ENCODE measurements around the gene HPSE2.
"Not testable (repeated sequence)": the region's sequence is repeated elsewhere in the genome, so short reads cannot be mapped to it uniquely, and the experiment has no call there.

Gene HPSE2

DNA sequence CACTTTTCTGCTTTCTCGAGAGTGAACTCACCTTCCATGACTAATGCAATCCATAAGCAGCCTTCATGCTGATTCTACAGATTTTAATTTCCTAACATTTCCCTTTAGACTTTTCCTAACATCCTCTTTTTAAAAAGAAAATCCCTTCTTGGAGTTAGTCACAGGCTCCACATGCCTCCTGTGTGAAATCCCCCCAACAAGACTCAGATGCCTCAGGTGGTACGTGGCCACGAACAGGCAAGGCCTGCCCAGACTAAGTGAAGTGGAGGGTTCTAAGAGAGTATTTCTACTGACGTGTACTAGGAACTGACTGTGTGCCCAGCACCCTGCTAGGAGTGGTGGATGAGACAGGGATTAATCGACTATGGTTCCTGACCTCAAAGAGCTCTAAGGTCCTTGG lies 663.1 kb downstream of the HPSE2 start:
- H3K9me3 ChIP-seq (ENCODE audit: control insufficient read depth, low read depth, low read length), result no peaks in the 10 kb centered on the region

DNA sequence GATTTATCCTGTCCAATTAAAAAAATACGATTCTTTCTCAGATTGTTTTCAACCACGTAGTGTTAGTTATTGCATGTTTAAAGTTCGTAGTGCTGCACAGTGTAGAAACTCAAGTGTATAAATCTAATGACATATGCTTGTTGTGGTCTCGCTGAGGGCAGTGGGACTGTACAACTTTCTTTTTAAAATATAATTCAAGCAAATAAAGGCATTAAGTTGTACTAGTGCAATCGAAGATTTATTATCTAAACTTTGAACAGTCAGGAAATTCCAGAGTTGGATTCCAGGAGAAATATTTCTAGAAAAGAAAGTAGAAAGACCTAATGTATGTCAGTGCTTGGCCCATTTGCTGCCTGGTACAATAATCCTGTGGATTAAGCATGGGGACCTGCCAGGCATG lies 664.8 kb downstream of the HPSE2 start:
- no peak overlapping the region for H3K9ac ChIP-seq (ENCODE audit: low read length)
- H3K27ac ChIP-seq (ENCODE audit: low read length), result no peak overlapping the region
- H3K27me3 ChIP-seq (ENCODE audit: control insufficient read depth, insufficient read depth, low read length), result no peaks in the 10 kb centered on the region
- no peaks in the 10 kb centered on the region for H3K4me1 ChIP-seq (ENCODE audit: control insufficient read depth, low read depth, low read length)
- H3K4me3 ChIP-seq (ENCODE audit: low read length), result no peak overlapping the region
- H3K9me3 ChIP-seq (ENCODE audit: control insufficient read depth, low read depth, low read length), result no peaks in the 10 kb centered on the region
- no peaks in the 10 kb centered on the region for H3K36me3 ChIP-seq (ENCODE audit: control insufficient read depth, low read depth, low read length)

More for the DNA sequence above, 663.1 kb downstream of the HPSE2 start:
- Histone ChIP-seq H3K36me3 (ENCODE audit: control insufficient read depth, low read depth, low read length) (no peaks in the 10 kb centered on the region), H3K9ac (ENCODE audit: low read length) (no peak overlapping the region), H3K4me3 (ENCODE audit: low read length) (no peak overlapping the region), H3K4me1 (ENCODE audit: control insufficient read depth, low read depth, low read length) (peaks cover 5% of the 10 kb centered on the region), H3K27ac (ENCODE audit: low read length) (no peak overlapping the region), H3K27me3 (ENCODE audit: control insufficient read depth, insufficient read depth, low read length) (no peaks in the 10 kb centered on the region)

- no peaks in the 10 kb centered on the region for H3K4me1 ChIP-seq (ENCODE audit: control insufficient read depth, low read depth, low read length)
- H3K9ac ChIP-seq (ENCODE audit: low read length), result no peak overlapping the region
- H3K4me3 ChIP-seq (ENCODE audit: low read length), result no peak overlapping the region
- H3K27me3 ChIP-seq (ENCODE audit: control insufficient read depth, insufficient read depth, low read length), result no peaks in the 10 kb centered on the region
- H3K27ac ChIP-seq (ENCODE audit: low read length), result no peak overlapping the region
- H3K36me3 ChIP-seq (ENCODE audit: control insufficient read depth, low read depth, low read length), result no peaks in the 10 kb centered on the region
- no peaks in the 10 kb centered on the region for H3K9me3 ChIP-seq (ENCODE audit: control insufficient read depth, low read depth, low read length)
Observed at GRCh38 chr10:98569853-98570252, 665.8 kb downstream of the HPSE2 start.

- Histone ChIP-seq H3K27me3 (ENCODE audit: control insufficient read depth, insufficient read depth, low read length) (no peaks in the 10 kb centered on the region), H3K4me1 (ENCODE audit: control insufficient read depth, low read depth, low read length) (no peaks in the 10 kb centered on the region), H3K27ac (ENCODE audit: low read length) (no peak overlapping the region), H3K9ac (ENCODE audit: low read length) (no peak overlapping the region), H3K4me3 (ENCODE audit: low read length) (no peak overlapping the region), H3K9me3 (ENCODE audit: control insufficient read depth, low read depth, low read length) (no peaks in the 10 kb centered on the region), H3K36me3 (ENCODE audit: control insufficient read depth, low read depth, low read length) (no peaks in the 10 kb centered on the region)
Observed at GRCh38 chr10:98568551-98568950, 667.1 kb downstream of the HPSE2 start.

DNA sequence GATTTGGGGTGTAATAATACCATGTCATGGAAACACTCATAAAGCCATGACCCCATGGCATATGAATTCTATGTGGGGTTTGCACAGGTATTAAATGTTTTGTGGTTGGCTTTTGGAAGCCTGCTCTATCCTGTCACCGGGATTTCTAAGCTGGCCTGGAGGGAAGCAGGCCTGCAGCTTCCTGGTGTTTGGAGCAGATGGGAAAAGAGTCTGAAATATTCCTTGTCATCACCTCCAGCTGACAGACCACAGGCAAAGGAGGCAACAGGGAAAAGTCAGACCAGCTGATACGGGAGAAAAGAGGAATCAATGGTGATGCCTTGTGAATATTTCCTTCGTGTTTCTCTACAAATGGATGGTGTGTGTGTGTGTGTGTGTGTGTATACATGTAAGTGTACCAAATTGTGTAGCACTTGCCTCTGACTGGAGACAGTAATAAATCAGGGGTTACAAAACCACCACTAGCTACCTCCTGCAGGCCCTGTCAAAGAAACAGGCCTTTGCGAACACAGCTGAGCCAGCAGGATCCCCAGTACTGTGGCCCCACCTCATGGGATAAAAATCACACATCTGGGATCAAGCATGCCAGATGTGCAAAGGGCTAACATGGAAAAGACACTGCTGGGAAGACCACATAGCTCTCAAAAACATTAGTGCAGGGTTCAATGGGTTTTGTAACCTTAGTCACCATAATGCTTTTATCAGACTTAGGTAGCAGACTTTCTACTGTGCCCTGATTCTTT lies 668.1 kb downstream of the HPSE2 start:
- Histone ChIP-seq H3K4me3 (ENCODE audit: low read length) (no peak overlapping the region), H3K9me3 (ENCODE audit: control insufficient read depth, low read depth, low read length) (no peaks in the 10 kb centered on the region), H3K27ac (ENCODE audit: low read length) (no peak overlapping the region), H3K36me3 (ENCODE audit: control insufficient read depth, low read depth, low read length) (no peaks in the 10 kb centered on the region), H3K9ac (ENCODE audit: low read length) (no peak overlapping the region), H3K4me1 (ENCODE audit: control insufficient read depth, low read depth, low read length) (no peaks in the 10 kb centered on the region), H3K27me3 (ENCODE audit: control insufficient read depth, insufficient read depth, low read length) (no peaks in the 10 kb centered on the region)

DNA sequence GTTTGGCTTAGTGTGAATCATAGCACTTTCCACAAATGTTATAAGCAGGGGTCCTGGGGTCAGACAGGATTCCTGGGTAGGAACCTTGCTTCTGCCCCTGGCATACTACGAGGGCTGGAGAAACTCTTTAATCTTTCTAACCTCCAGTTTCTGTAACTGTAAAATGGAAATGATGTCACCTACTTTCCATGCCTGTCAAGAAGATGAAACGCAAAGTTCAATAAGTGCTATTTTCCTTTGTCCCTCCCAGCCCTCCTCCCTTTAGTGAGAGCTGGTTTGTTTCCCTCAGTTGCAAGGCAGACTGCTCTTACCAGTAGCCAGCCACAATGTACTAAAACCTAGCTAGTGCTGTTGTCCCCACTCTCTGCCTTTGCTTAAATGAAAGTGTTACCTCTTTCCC lies 671.8 kb downstream of the HPSE2 start:
- H3K9me3 ChIP-seq (ENCODE audit: control insufficient read depth, low read depth, low read length), result no peaks in the 10 kb centered on the region
- H3K27ac ChIP-seq (ENCODE audit: low read length), result no peak overlapping the region
- no peaks in the 10 kb centered on the region for H3K27me3 ChIP-seq (ENCODE audit: control insufficient read depth, insufficient read depth, low read length)
- H3K36me3 ChIP-seq (ENCODE audit: control insufficient read depth, low read depth, low read length), result no peaks in the 10 kb centered on the region
- no peak overlapping the region for H3K4me3 ChIP-seq (ENCODE audit: low read length)
- no peaks in the 10 kb centered on the region for H3K4me1 ChIP-seq (ENCODE audit: control insufficient read depth, low read depth, low read length)
- no peak overlapping the region for H3K9ac ChIP-seq (ENCODE audit: low read length)

DNA sequence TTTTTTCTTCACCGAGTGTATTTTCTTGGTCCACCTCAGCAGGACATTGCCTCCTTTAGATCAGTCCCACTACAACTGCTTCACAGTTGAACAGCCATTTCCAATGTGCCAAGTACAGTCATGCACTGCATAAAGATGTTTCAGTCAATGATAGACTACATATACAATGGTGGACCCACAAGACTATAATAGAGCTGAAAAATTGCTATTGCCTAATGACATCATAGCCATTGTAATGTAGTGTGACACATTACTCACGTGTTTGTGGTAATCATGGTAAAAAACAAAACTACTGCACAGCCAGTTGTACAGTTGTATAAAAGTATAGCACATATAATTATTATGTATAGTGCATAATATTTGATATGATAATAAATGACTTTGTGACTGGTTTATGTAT lies 675.1 kb downstream of the HPSE2 start:
- H3K9ac ChIP-seq (ENCODE audit: low read length), result no peak overlapping the region
- no peaks in the 10 kb centered on the region for H3K9me3 ChIP-seq (ENCODE audit: control insufficient read depth, low read depth, low read length)
- no peak overlapping the region for H3K27ac ChIP-seq (ENCODE audit: low read length)
- no peaks in the 10 kb centered on the region for H3K27me3 ChIP-seq (ENCODE audit: control insufficient read depth, insufficient read depth, low read length)
- no peaks in the 10 kb centered on the region for H3K4me1 ChIP-seq (ENCODE audit: control insufficient read depth, low read depth, low read length)
- no peaks in the 10 kb centered on the region for H3K36me3 ChIP-seq (ENCODE audit: control insufficient read depth, low read depth, low read length)
- H3K4me3 ChIP-seq (ENCODE audit: low read length), result no peak overlapping the region

GRCh38 chr10:98556061-98556460 lies 679.6 kb downstream of the HPSE2 start:
- no peaks in the 10 kb centered on the region for H3K27me3 ChIP-seq (ENCODE audit: control insufficient read depth, insufficient read depth, low read length)
- no peak overlapping the region for H3K27ac ChIP-seq (ENCODE audit: low read length)
- H3K36me3 ChIP-seq (ENCODE audit: control insufficient read depth, low read depth, low read length), result no peaks in the 10 kb centered on the region
- no peaks in the 10 kb centered on the region for H3K9me3 ChIP-seq (ENCODE audit: control insufficient read depth, low read depth, low read length)
- H3K4me1 ChIP-seq (ENCODE audit: control insufficient read depth, low read depth, low read length), result peaks cover 4% of the 10 kb centered on the region
- H3K9ac ChIP-seq (ENCODE audit: low read length), result no peak overlapping the region
- H3K4me3 ChIP-seq (ENCODE audit: low read length), result no peak overlapping the region

DNA sequence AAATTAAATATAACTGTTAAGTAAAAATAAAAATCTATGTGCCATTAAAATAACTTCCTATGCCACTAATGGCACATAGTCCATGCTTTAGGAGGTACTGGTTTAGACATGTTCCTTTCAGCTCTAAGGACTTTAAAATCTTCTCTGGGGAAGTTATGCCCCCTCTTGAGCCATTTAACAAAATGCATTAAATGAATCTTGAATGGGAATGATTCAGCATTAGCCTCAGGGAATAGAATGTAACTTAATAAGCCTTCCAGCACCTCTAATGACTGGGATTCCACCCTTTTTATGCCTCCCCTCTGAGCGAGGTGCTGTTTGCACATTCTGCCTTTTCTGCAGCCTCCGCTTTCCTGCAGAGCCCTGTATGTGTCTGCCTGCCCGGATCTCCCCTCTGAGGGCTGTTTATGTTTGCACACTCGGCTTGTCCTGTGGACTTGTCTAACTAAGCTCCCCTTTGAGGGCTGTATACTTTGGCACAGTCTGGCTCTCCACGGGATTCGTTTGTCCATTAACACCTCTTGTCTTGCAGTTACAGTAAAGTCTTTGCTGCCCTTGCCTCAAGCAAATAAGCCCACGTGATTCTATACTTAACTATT lies 680.5 kb downstream of the HPSE2 start:
- no peaks in the 10 kb centered on the region for H3K36me3 ChIP-seq (ENCODE audit: control insufficient read depth, low read depth, low read length)
- H3K27ac ChIP-seq (ENCODE audit: low read length), result no peak overlapping the region
- peaks cover 4% of the 10 kb centered on the region for H3K4me1 ChIP-seq (ENCODE audit: control insufficient read depth, low read depth, low read length)
- H3K27me3 ChIP-seq (ENCODE audit: control insufficient read depth, insufficient read depth, low read length), result no peaks in the 10 kb centered on the region
- H3K9me3 ChIP-seq (ENCODE audit: control insufficient read depth, low read depth, low read length), result no peaks in the 10 kb centered on the region
- no peak overlapping the region for H3K4me3 ChIP-seq (ENCODE audit: low read length)
- no peak overlapping the region for H3K9ac ChIP-seq (ENCODE audit: low read length)

DNA sequence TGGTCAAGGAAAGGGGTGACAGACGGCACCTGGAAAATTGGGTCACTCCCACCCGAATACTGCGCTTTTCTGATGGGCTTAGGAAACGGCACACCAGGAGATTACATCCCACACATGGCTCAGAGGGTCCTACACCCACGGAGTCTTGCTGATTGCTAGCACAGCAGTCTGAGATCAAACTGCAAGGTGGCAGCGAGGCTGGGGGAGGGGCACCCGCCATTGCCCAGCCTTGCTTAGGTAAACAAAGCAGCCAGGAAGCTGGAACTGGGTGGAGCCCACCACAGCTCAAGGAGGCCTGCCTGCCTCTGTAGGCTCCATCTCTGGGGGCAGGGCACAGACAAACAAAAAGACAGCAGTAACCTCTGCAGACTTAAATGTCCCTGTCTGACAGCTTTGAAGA lies 694.1 kb downstream of the HPSE2 start:
- not testable (repeated sequence) for H3K36me3 ChIP-seq (ENCODE audit: control insufficient read depth, low read depth, low read length); H3K4me1 ChIP-seq (ENCODE audit: control insufficient read depth, low read depth, low read length); H3K9ac ChIP-seq (ENCODE audit: low read length); H3K27ac ChIP-seq (ENCODE audit: low read length); H3K9me3 ChIP-seq (ENCODE audit: control insufficient read depth, low read depth, low read length); H3K4me3 ChIP-seq (ENCODE audit: low read length); H3K27me3 ChIP-seq (ENCODE audit: control insufficient read depth, insufficient read depth, low read length)

DNA sequence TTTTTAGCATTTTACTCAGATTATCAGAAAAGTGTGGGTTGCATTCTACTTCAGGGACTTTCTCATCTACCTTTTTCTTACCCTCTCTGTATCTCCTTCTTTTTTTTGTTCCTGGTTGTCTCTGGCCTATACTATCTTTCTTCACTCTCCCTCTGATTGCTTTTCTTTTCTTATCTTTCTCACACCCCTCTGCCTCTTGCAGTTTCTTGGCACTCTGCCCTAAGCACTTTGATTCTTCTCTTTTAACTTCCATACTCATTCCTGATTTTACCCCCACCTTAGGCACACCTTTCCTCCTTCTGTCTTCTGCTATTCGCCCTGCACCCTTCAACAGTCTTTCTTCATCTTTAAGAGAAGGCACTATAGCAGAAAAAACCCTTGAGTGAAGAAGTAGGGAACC lies 696.1 kb downstream of the HPSE2 start:
- H3K4me1 ChIP-seq (ENCODE audit: control insufficient read depth, low read depth, low read length), result no peaks in the 10 kb centered on the region
- H3K36me3 ChIP-seq (ENCODE audit: control insufficient read depth, low read depth, low read length), result no peaks in the 10 kb centered on the region
- H3K27ac ChIP-seq (ENCODE audit: low read length), result no peak overlapping the region
- no peaks in the 10 kb centered on the region for H3K27me3 ChIP-seq (ENCODE audit: control insufficient read depth, insufficient read depth, low read length)
- H3K4me3 ChIP-seq (ENCODE audit: low read length), result no peak overlapping the region
- no peaks in the 10 kb centered on the region for H3K9me3 ChIP-seq (ENCODE audit: control insufficient read depth, low read depth, low read length)
- H3K9ac ChIP-seq (ENCODE audit: low read length), result no peak overlapping the region

GRCh38 chr10:98538472-98538871 lies 697.2 kb downstream of the HPSE2 start:
- Histone ChIP-seq H3K4me1 (ENCODE audit: control insufficient read depth, low read depth, low read length) (no peaks in the 10 kb centered on the region), H3K36me3 (ENCODE audit: control insufficient read depth, low read depth, low read length) (no peaks in the 10 kb centered on the region), H3K27ac (ENCODE audit: low read length) (no peak overlapping the region), H3K4me3 (ENCODE audit: low read length) (no peak overlapping the region), H3K9ac (ENCODE audit: low read length) (no peak overlapping the region), H3K27me3 (ENCODE audit: control insufficient read depth, insufficient read depth, low read length) (no peaks in the 10 kb centered on the region), H3K9me3 (ENCODE audit: control insufficient read depth, low read depth, low read length) (no peaks in the 10 kb centered on the region)

All from iPS-18a (cell line).